Type B pancreatic cell (in vitro differentiated cells): ENCODE results near the gene SYTL2. TPM values are rescaled to one million over a fixed set of nuclear protein-coding genes. Genes with fewer than 3 reads are reported as not detected.

Source experiments
- DNase-seq: peaks from one replicate; pipeline ENCODE4 v3.0.0; 2021; ENCODE audit warnings: mixed read lengths; ENCODE audit not compliant: unreplicated experiment; ENCODE audit errors: extremely low spot score
- H3K27ac Mint-ChIP-seq: 2 replicates; pipeline ENCODE4 v1.8.0; 2021; ENCODE audit warnings: mild to moderate bottlenecking, mixed read lengths
- H3K27me3 Mint-ChIP-seq: 2 replicates; pipeline ENCODE4 v1.8.0; 2021; ENCODE audit warnings: mixed read lengths
- H3K36me3 Mint-ChIP-seq: 2 replicates; pipeline ENCODE4 v1.8.0; 2021; ENCODE audit warnings: mixed read lengths
- H3K4me1 Mint-ChIP-seq: one replicate; pipeline ENCODE4 v1.8.0; 2021; ENCODE audit warnings: mixed read lengths; ENCODE audit not compliant: unreplicated experiment
- H3K4me3 Mint-ChIP-seq: 2 replicates; pipeline ENCODE4 v1.8.0; 2021; ENCODE audit warnings: mild to moderate bottlenecking, mixed read lengths
- H3K9me3 Mint-ChIP-seq: 2 replicates; pipeline ENCODE4 v1.8.0; 2021; ENCODE audit warnings: mixed read lengths
- CTCF ChIP-seq: fragments of 200-600 bp; sonication (generic); conservative IDR thresholded peaks from 2 replicates; pipeline ENCODE4 v1.5.0; 2021; ENCODE audit warnings: antibody characterized with exemption, mild to moderate bottlenecking
- total RNA-seq: library from RNA; stranded (reverse); gene quantifications from 2 replicates; pipeline ENCODE4 v1.2.1, GENCODE V29; 2021; ENCODE audit warnings: low replicate concordance

SYTL2 gene
- total RNA-seq, 1 donor from 2014 or later: 30.6 TPM

- TF ChIP-seq CTCF: no peak
- peaks cover 19% of the 10 kb centered on the region for H3K4me1 Mint-ChIP-seq
- no peaks in the 10 kb centered on the region for H3K36me3 Mint-ChIP-seq
- no peak for DNase-seq
- H3K9me3 Mint-ChIP-seq: no peaks in the 10 kb centered on the region
- H3K27ac Mint-ChIP-seq: no peak overlapping the region
- H3K27me3 Mint-ChIP-seq: peaks cover 5% of the 10 kb centered on the region
- no peak overlapping the region for H3K4me3 Mint-ChIP-seq
Measured at GRCh38 chr11:85749287-85749834, 61.6 kb downstream of the SYTL2 start.

GRCh38 chr11:85748455-85748891 is 62.5 kb downstream of the SYTL2 start:
- no peak for DNase-seq
- Mint-ChIP-seq H3K9me3 (no peaks in the 10 kb centered on the region), H3K27me3 (peaks cover 5% of the 10 kb centered on the region), H3K4me1 (peaks cover 19% of the 10 kb centered on the region), H3K36me3 (no peaks in the 10 kb centered on the region), H3K27ac (no peak overlapping the region), H3K4me3 (no peak overlapping the region)
- TF ChIP-seq CTCF: no peak

GRCh38 chr11:85746670-85747069 is 64.3 kb downstream of the SYTL2 start:
- Mint-ChIP-seq H3K36me3 (no peaks in the 10 kb centered on the region), H3K27me3 (peaks cover 5% of the 10 kb centered on the region), H3K27ac (no peak overlapping the region), H3K4me1 (peaks cover 28% of the 10 kb centered on the region), H3K9me3 (no peaks in the 10 kb centered on the region), H3K4me3 (no peak overlapping the region)
- DNase-seq: no peak
- TF ChIP-seq CTCF: no peak

- no peak overlapping the region for H3K27ac Mint-ChIP-seq
- H3K4me3 Mint-ChIP-seq: no peak overlapping the region
- H3K27me3 Mint-ChIP-seq: peaks cover 5% of the 10 kb centered on the region
- no peaks in the 10 kb centered on the region for H3K36me3 Mint-ChIP-seq
- no peaks in the 10 kb centered on the region for H3K9me3 Mint-ChIP-seq
- H3K4me1 Mint-ChIP-seq: peaks cover 30% of the 10 kb centered on the region
- TF ChIP-seq CTCF: no peak
- DNase-seq: no peak
Measured at GRCh38 chr11:85745626-85746025, 65.3 kb downstream of the SYTL2 start.

GRCh38 chr11:85742873-85743275 is 68.1 kb downstream of the SYTL2 start:
- no peaks in the 10 kb centered on the region for H3K27me3 Mint-ChIP-seq
- H3K27ac Mint-ChIP-seq: peak overlapping the region; percentile 94
- H3K4me3 Mint-ChIP-seq: peak overlapping the region; percentile 35
- TF ChIP-seq CTCF: no peak
- no peak for DNase-seq
- H3K9me3 Mint-ChIP-seq: no peaks in the 10 kb centered on the region
- peaks cover 32% of the 10 kb centered on the region for H3K4me1 Mint-ChIP-seq
- H3K36me3 Mint-ChIP-seq: no peaks in the 10 kb centered on the region

GRCh38 chr11:85742348-85742747 is 68.6 kb downstream of the SYTL2 start:
- no peak overlapping the region for H3K4me3 Mint-ChIP-seq
- H3K9me3 Mint-ChIP-seq: no peaks in the 10 kb centered on the region
- peaks cover 32% of the 10 kb centered on the region for H3K4me1 Mint-ChIP-seq
- H3K27me3 Mint-ChIP-seq: no peaks in the 10 kb centered on the region
- no peak for TF ChIP-seq CTCF
- no peak for DNase-seq
- no peak overlapping the region for H3K27ac Mint-ChIP-seq
- H3K36me3 Mint-ChIP-seq: no peaks in the 10 kb centered on the region
